ENCODE measurements around the gene ZYG11B. TPM values are rescaled to one million over a fixed set of nuclear protein-coding genes. Genes with fewer than 3 reads are reported as not detected.

ZYG11B gene
- total RNA-seq (10 to 100 TPM; 73.1 to 76.6 TPM), polyA plus RNA-seq (ENCODE audit: insufficient read depth, low read depth, low replicate concordance) (17.7 TPM)
- long read RNA-seq, donor 1, full-length matches to known transcripts, result 5 of 309 reads
- long read RNA-seq, donor 1, partial matches to known transcripts, result 304 of 309 reads
- long read RNA-seq, donor 1, other reads (novel, unspliced or antisense), result 0 of 309 reads
- long read RNA-seq, donor 2, full-length matches to known transcripts, result 5 of 5 reads
- long read RNA-seq, donor 2, partial matches to known transcripts, result 0 of 5 reads
- long read RNA-seq, donor 2, other reads (novel, unspliced or antisense), result 0 of 5 reads

DNA sequence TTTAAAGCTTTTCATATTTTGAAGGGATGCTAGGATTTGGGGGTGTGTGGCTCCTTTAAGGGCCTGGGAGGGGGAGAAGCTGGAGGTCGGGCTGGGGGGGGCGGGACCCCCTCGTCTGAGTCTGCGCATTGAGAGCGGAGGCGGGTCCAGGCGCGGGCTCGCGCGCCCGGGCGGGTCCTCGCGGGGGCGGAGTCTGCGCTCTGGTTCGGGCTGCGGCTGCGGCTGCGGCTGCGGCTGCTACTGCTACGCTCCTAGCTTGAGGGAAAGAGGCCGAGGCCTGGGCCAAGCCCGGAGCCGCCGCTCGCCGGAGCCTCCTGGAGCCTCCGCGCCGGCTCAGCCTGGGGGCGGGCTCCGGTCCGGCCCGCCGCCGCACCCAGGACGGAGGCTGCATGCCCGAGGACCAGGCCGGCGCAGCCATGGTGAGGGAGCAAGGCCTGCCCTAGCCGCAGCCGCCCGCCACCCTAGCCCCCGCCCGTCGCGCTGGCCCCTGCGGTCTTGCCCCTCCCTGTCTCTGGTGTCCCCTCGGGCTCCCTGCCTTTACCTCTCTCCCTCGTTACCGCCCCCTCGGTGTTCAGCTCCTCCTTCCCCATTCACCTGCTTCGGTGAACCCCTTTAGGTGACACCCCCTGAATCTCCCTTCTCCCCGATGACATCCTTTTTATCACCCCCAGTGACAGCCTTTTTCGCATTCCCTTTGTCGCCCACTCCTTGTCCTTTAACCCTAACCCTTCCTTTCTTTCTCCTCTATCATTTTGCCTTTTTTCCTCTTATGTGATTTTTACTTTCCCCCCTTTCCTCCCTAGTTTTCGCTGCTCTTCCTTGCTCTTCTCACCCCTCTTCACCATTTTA is at the start of gene ZYG11B:
Gene ZYG11B (plus strand): TSS at position 189 of the 849 bp plus-strand sequence. CDS start 201 bp downstream, at position 390.
- peak within 1 kb of the TSS; percentile 88 to 91 for H3K27ac ChIP-seq

DNA sequence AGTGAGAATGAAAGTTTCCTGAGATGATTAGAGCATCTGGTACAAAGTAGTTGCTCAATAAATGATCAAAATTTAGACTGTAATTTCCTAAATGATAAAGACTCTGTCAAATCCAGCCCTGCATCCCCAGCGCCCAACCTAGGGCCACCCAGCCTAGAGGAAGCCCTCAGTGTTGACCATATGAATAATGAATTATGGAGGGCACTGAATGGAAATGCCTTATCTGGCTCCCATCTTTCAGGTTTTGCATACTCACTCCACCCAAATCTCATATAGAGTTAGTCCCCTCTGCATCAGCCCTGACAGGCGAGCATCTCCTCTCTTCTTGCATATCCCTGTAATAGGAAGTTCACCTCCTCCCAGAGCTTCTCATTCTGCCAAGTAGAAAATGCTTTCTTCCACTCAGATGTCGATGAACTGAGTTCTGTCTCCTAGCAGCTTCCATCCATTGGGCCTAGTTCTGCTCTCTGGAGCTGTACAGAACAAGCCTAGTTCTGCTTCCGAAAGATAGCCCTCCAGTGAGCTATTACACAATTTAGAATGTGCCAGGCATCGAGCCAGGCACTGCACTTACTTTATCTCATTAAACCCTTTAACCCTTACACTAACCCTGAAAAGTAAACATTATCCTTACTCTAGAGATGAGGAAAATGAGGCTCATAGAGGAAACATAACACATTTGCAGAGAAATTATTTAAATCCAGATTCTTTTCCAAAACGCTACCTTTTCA is 49.0 kb upstream of the ZYG11B start:
- H3K27ac ChIP-seq, result no peak overlapping the region
- WGBS, 2 donors, result 67 to 72% methylated on average over 6 of the region's 6 CpGs

More for the DNA sequence above, at the start of gene ZYG11B:
- Histone ChIP-seq H3K4me3 (peak within 1 kb of the TSS; percentile 94 to 95), H3K4me1 (peaks cover 22% of the 10 kb centered on the region), H3K27me3 (no peaks in the 10 kb centered on the region), H3K9me3 (no peaks in the 10 kb centered on the region), H3K36me3 (ENCODE audit: low read depth, missing control alignments) (no peaks in the 10 kb centered on the region)
- TF ChIP-seq POLR2A (IDR thresholded peaks at IDR 0.05), result peak; percentile 37
- TF ChIP-seq, protein P1, sequence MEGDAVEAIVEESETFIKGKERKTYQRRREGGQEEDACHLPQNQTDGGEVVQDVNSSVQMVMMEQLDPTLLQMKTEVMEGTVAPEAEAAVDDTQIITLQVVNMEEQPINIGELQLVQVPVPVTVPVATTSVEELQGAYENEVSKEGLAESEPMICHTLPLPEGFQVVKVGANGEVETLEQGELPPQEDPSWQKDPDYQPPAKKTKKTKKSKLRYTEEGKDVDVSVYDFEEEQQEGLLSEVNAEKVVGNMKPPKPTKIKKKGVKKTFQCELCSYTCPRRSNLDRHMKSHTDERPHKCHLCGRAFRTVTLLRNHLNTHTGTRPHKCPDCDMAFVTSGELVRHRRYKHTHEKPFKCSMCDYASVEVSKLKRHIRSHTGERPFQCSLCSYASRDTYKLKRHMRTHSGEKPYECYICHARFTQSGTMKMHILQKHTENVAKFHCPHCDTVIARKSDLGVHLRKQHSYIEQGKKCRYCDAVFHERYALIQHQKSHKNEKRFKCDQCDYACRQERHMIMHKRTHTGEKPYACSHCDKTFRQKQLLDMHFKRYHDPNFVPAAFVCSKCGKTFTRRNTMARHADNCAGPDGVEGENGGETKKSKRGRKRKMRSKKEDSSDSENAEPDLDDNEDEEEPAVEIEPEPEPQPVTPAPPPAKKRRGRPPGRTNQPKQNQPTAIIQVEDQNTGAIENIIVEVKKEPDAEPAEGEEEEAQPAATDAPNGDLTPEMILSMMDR (IDR thresholded peaks at IDR 0.05), result no peak
- peak; percentile 94 for DNase-seq
- 1% methylated on average over 17 to 44 of the region's 59 CpGs for WGBS, 2 donors
- intact Hi-C loops (cut with DNase I; ENCODE audit: low total_unique reads), result no loop called here

DNA sequence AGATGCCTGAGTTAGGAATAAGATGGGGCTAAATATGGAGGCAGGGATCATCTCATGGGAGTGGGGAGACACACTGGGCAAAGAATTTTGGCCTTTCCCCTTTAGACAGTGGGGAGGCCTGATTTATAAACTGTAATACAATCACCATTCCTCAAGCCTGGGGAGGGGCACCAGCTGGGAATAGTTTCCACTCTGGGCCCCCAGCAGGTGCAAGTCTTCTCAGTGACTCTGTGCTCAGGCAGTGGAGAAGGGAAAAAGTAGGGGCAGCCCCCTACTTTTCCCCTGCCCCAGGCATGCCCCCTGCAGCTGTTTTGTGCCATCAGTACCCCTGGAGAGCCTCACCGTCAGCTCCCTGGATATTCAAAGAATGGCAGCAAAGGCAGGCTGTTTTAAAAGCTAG is 47.2 kb upstream of the ZYG11B start:
- DNase-seq, result no peak
- no peak overlapping the region for H3K27ac ChIP-seq
- no peaks in the 10 kb centered on the region for H3K36me3 ChIP-seq (ENCODE audit: low read depth, missing control alignments)
- no peaks in the 10 kb centered on the region for H3K27me3 ChIP-seq
- WGBS, 2 donors, result 63 to 90% methylated on average over 1 of the region's 1 CpG
- TF ChIP-seq, protein P1 (IDR thresholded peaks at IDR 0.05), result no peak
- TF ChIP-seq POLR2A (IDR thresholded peaks at IDR 0.05), result no peak
- H3K9me3 ChIP-seq, result no peaks in the 10 kb centered on the region
- H3K4me3 ChIP-seq, result no peak overlapping the region
- no peaks in the 10 kb centered on the region for H3K4me1 ChIP-seq
- intact Hi-C loops (cut with DNase I; ENCODE audit: low total_unique reads), result no loop called here

More for the DNA sequence above, 49.0 kb upstream of the ZYG11B start:
- Histone ChIP-seq H3K27me3 (no peaks in the 10 kb centered on the region), H3K9me3 (no peaks in the 10 kb centered on the region), H3K4me1 (no peaks in the 10 kb centered on the region), H3K4me3 (no peak overlapping the region), H3K36me3 (ENCODE audit: low read depth, missing control alignments) (no peaks in the 10 kb centered on the region)
- TF ChIP-seq, protein P1 (IDR thresholded peaks at IDR 0.05), result no peak
- TF ChIP-seq POLR2A (IDR thresholded peaks at IDR 0.05), result no peak
- intact Hi-C loops (cut with DNase I; ENCODE audit: low total_unique reads), result no loop called here
- no peak for DNase-seq

DNA sequence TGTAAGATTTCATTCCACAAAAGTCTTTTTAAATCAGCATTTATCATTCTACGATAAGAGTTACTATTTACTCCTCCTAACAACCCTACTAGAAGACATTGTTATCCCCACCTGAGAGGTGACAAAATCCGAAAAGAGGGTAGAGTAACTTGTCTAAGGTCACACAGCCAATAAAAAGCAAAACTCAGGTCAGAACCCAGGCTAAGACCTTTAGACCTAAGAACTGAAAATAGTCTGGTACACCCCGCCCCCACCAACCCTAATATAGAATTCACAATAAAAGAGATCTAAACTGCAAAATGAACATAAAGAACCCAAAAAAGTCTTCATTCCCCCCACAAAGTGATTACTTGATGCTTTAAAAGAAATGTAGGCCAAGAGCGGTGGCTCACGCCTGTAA is 46.8 kb upstream of the ZYG11B start:
- H3K4me3 ChIP-seq, result no peak overlapping the region
- intact Hi-C loops (cut with DNase I; ENCODE audit: low total_unique reads), result no loop called here
- no peak for DNase-seq
- no peaks in the 10 kb centered on the region for H3K36me3 ChIP-seq (ENCODE audit: low read depth, missing control alignments)
- no peaks in the 10 kb centered on the region for H3K27me3 ChIP-seq
- H3K27ac ChIP-seq, result no peak overlapping the region
- TF ChIP-seq, protein P1 (IDR thresholded peaks at IDR 0.05), result no peak
- TF ChIP-seq POLR2A (IDR thresholded peaks at IDR 0.05), result no peak
- no peaks in the 10 kb centered on the region for H3K4me1 ChIP-seq
- H3K9me3 ChIP-seq, result no peaks in the 10 kb centered on the region
- WGBS, 2 donors, result 86 to 88% methylated on average over 5 of the region's 5 CpGs
